Right lobe of liver (tissue), 4 donors: ENCODE data around the gene DCLRE1B.

Source experiments
- CTCF ChIP-seq, 4 donors: fragments of 200-600 bp in 3 of 4; fragments of 450-650 bp in 1 of 4; IDR thresholded peaks; one replicate each; pipeline versions ENCODE4 v1.5.1 to v1.8.0; 2016 to 2022; ENCODE audit warnings: antibody characterized with exemption in 4 of 4, mild to moderate bottlenecking in 2 of 4
- POLR2A ChIP-seq: fragments of 450-650 bp; IDR thresholded peaks from one replicate; pipeline ENCODE4 v1.6.1; 2017; ENCODE audit warnings: antibody characterized with exemption, mild to moderate bottlenecking
- donor health status: DM: no; HTN: no; CAD: no.
- donor health status: DM: no; HTN: no; CAD: no.
- donor health status: DM: no; HTN: yes; CAD: no.

- TF ChIP-seq CTCF (IDR thresholded peaks at IDR 0.05) (no peak), POLR2A (no peak)
Observed at GRCh38 chr1:113937146-113937545, 32.0 kb downstream of the DCLRE1B start.
